Breast epithelium (tissue), 3 donors: ENCODE results near the gene SYNDIG1.

Experiments used
- CTCF ChIP-seq, 3 donors: fragments of 450-650 bp; IDR thresholded peaks; one replicate each; pipeline ENCODE4 v1.5.1; 2016 to 2017; ENCODE audit warnings: antibody characterized with exemption in 3 of 3, mild to moderate bottlenecking in 3 of 3, moderate library complexity in 3 of 3
- POLR2A ChIP-seq: fragments of 450-650 bp; IDR thresholded peaks from one replicate; pipeline ENCODE4 v1.6.1; 2016; ENCODE audit warnings: antibody characterized with exemption, mild to moderate bottlenecking, moderate library complexity

- TF ChIP-seq CTCF (IDR thresholded peaks at IDR 0.05), result no peak
- no peak for TF ChIP-seq POLR2A
These were observed 167.2 kb downstream of the SYNDIG1 start for GRCh38 chr20:24636626-24637025.
